ENCODE results near the gene PMVK.

PMVK gene

DNA sequence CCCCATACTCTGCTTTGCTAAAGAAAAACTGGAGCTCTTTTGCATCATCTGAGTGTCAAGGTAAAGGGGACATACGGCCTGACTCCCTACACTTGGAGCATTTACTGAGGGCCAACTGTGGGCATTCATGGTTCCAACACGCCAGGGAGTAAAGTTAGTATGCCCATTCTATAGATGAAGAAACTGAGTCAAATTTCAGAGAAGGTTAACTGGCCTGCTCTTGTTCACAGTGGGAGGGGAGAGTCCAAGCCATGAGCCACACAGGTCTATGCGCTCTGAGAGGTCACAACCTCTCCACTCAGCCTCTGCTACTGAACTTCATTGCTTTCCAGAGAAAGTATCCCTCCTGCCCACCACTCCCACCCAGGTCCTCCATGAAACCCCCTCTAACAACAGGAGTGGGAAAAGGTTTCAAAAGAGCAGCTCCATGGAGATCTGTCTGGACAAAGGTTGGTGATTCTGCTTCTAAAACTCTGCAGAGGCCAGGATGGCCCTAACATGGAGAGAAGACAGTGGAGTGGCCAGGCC, 59.6 kb downstream of the PMVK start:
- TF ChIP-seq, protein P1, sequence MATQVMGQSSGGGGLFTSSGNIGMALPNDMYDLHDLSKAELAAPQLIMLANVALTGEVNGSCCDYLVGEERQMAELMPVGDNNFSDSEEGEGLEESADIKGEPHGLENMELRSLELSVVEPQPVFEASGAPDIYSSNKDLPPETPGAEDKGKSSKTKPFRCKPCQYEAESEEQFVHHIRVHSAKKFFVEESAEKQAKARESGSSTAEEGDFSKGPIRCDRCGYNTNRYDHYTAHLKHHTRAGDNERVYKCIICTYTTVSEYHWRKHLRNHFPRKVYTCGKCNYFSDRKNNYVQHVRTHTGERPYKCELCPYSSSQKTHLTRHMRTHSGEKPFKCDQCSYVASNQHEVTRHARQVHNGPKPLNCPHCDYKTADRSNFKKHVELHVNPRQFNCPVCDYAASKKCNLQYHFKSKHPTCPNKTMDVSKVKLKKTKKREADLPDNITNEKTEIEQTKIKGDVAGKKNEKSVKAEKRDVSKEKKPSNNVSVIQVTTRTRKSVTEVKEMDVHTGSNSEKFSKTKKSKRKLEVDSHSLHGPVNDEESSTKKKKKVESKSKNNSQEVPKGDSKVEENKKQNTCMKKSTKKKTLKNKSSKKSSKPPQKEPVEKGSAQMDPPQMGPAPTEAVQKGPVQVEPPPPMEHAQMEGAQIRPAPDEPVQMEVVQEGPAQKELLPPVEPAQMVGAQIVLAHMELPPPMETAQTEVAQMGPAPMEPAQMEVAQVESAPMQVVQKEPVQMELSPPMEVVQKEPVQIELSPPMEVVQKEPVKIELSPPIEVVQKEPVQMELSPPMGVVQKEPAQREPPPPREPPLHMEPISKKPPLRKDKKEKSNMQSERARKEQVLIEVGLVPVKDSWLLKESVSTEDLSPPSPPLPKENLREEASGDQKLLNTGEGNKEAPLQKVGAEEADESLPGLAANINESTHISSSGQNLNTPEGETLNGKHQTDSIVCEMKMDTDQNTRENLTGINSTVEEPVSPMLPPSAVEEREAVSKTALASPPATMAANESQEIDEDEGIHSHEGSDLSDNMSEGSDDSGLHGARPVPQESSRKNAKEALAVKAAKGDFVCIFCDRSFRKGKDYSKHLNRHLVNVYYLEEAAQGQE (IDR thresholded peaks at IDR 0.05; ENCODE audit: low read depth) = no peak
- no peak for TF ChIP-seq TAF1 (IDR thresholded peaks at IDR 0.05; ENCODE audit: low read depth)
- TF ChIP-seq, protein P2, sequence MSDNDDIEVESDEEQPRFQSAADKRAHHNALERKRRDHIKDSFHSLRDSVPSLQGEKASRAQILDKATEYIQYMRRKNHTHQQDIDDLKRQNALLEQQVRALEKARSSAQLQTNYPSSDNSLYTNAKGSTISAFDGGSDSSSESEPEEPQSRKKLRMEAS (IDR thresholded peaks at IDR 0.05) = no peak

Measured in Ishikawa (cell line).